Subcutaneous abdominal adipose tissue (tissue), 5 donors: Measurements from ENCODE around the gene IFRD2.
"Not testable (repeated sequence)": the region's sequence is repeated elsewhere in the genome, so short reads cannot be mapped to it uniquely, and the experiment has no call there.

Source experiments
- H3K27ac ChIP-seq: one replicate; pipeline ENCODE4 v1.7.0; 2013; ENCODE audit warnings: low read depth, mild to moderate bottlenecking, inconsistent platforms, low read length, moderate library complexity
- H3K27me3 ChIP-seq, 5 donors: one replicate each; pipeline ENCODE4 v1.7.0; 2013; ENCODE audit warnings: low read length in 5 of 5, inconsistent platforms in 1 of 5; ENCODE audit not compliant: control insufficient read depth in 5 of 5, insufficient read depth in 4 of 5
- H3K36me3 ChIP-seq, 5 donors: one replicate each; pipeline ENCODE4 v1.7.0; 2013; ENCODE audit warnings: low read length in 5 of 5; ENCODE audit not compliant: control insufficient read depth in 5 of 5, insufficient read depth in 5 of 5
- H3K4me1 ChIP-seq, 5 donors: one replicate each; pipeline ENCODE4 v1.7.0; 2013; ENCODE audit warnings: low read length in 5 of 5, mild to moderate bottlenecking in 3 of 5, moderate library complexity in 1 of 5; ENCODE audit not compliant: control insufficient read depth in 5 of 5, insufficient read depth in 5 of 5
- H3K4me3 ChIP-seq, 5 donors: one replicate each; pipeline ENCODE4 v1.7.0; 2013; ENCODE audit warnings: low read length in 5 of 5, low read depth in 1 of 5
- H3K9ac ChIP-seq, 5 donors: one replicate each; pipeline ENCODE4 v1.7.0; 2013; ENCODE audit warnings: low read length in 5 of 5, mild to moderate bottlenecking in 4 of 5, moderate library complexity in 3 of 5
- H3K9me3 ChIP-seq, 5 donors: one replicate each; pipeline ENCODE4 v1.7.0; 2013; ENCODE audit warnings: low read length in 5 of 5; ENCODE audit not compliant: control insufficient read depth in 5 of 5
- donor health status: healthy.
- donor health status: healthy.
- donor health status: healthy.
- donor health status: healthy.
- donor health status: healthy.

IFRD2 gene

GRCh38 chr3:50262778-50263177 is 29.5 kb downstream of the IFRD2 start:
- Histone ChIP-seq H3K36me3 (peaks cover 0 to 14% (median 9%) of the 10 kb centered on the region in 5 donors), H3K4me1 (peaks cover 7 to 80% (median 74%) of the 10 kb centered on the region in 5 donors), H3K27me3 (peaks cover 0 to 3% (median 0%) of the 10 kb centered on the region in 5 donors), H3K4me3 (peak overlapping the region in 1 of 5 donors; percentile 15), H3K9ac (peak overlapping the region in 1 of 5 donors; percentile 52), H3K9me3 (peaks cover 0 to 4% (median 2%) of the 10 kb centered on the region in 5 donors), H3K27ac (peak overlapping the region; percentile 65)

GRCh38 chr3:50262200-50262599 is 30.0 kb downstream of the IFRD2 start:
- not testable (repeated sequence) for H3K9ac ChIP-seq
- peaks cover 7 to 75% (median 69%) of the 10 kb centered on the region in 5 donors for H3K4me1 ChIP-seq

GRCh38 chr3:50261505-50261904 is 30.7 kb downstream of the IFRD2 start:
- Histone ChIP-seq H3K27ac (peak overlapping the region; percentile 88), H3K4me1 (peaks cover 4 to 68% (median 63%) of the 10 kb centered on the region in 5 donors), H3K27me3 (no peaks in the 10 kb centered on the region), H3K4me3 (peak overlapping the region in 1 of 5 donors; percentile 15), H3K9me3 (peaks cover 0 to 10% (median 6%) of the 10 kb centered on the region in 5 donors), H3K36me3 (peaks cover 0 to 27% (median 22%) of the 10 kb centered on the region in 5 donors), H3K9ac (peak overlapping the region in 3 of 5 donors; percentile 22 to 87 (median 25))

More at GRCh38 chr3:50262200-50262599, 30.0 kb downstream of the IFRD2 start:
- not testable (repeated sequence) for H3K4me3 ChIP-seq, H3K27me3 ChIP-seq, H3K9me3 ChIP-seq
- H3K36me3 ChIP-seq: peaks cover 0 to 20% (median 15%) of the 10 kb centered on the region in 5 donors
- H3K27ac ChIP-seq: peak overlapping the region; percentile 65

- Histone ChIP-seq H3K9ac (peak overlapping the region; percentile 38 to 87 (median 77)), H3K4me1 (peaks cover 2 to 66% (median 59%) of the 10 kb centered on the region in 5 donors), H3K27ac (peak overlapping the region; percentile 88), H3K4me3 (peak overlapping the region; percentile 15 to 69 (median 62)), H3K36me3 (peaks cover 0 to 32% (median 27%) of the 10 kb centered on the region in 5 donors), H3K27me3 (no peaks in the 10 kb centered on the region), H3K9me3 (peaks cover 0 to 10% (median 6%) of the 10 kb centered on the region in 5 donors)
These were observed 31.2 kb downstream of the IFRD2 start for GRCh38 chr3:50260942-50261441.

GRCh38 chr3:50260027-50260941 is 31.9 kb downstream of the IFRD2 start:
- Histone ChIP-seq H3K9me3 (peaks cover 0 to 10% (median 6%) of the 10 kb centered on the region in 5 donors), H3K9ac (peak overlapping the region; percentile 38 to 87 (median 77)), H3K4me3 (peak overlapping the region in 4 of 5 donors; percentile 57 to 69 (median 63)), H3K27me3 (no peaks in the 10 kb centered on the region), H3K27ac (peak overlapping the region; percentile 88), H3K4me1 (peaks cover 0 to 63% (median 58%) of the 10 kb centered on the region in 5 donors), H3K36me3 (peaks cover 0 to 36% (median 30%) of the 10 kb centered on the region in 5 donors)

GRCh38 chr3:50259432-50260026 is 32.7 kb downstream of the IFRD2 start:
- peak overlapping the region in 2 of 5 donors; percentile 64 to 69 for H3K4me3 ChIP-seq
- H3K27ac ChIP-seq: peak overlapping the region; percentile 88
- peak overlapping the region in 3 of 5 donors; percentile 18 to 72 (median 41) for H3K9ac ChIP-seq
- peaks cover 6 to 63% (median 60%) of the 10 kb centered on the region in 5 donors for H3K4me1 ChIP-seq
- peaks cover 0 to 10% (median 6%) of the 10 kb centered on the region in 5 donors for H3K9me3 ChIP-seq
- H3K27me3 ChIP-seq: no peaks in the 10 kb centered on the region
- H3K36me3 ChIP-seq: peaks cover 0 to 42% (median 37%) of the 10 kb centered on the region in 5 donors

GRCh38 chr3:50258979-50259378 is 33.2 kb downstream of the IFRD2 start:
- Histone ChIP-seq H3K27ac (no peak overlapping the region), H3K27me3 (no peaks in the 10 kb centered on the region), H3K9me3 (peaks cover 0 to 10% (median 6%) of the 10 kb centered on the region in 5 donors), H3K9ac (no peak overlapping the region), H3K4me3 (no peak overlapping the region), H3K36me3 (peaks cover 0 to 47% (median 42%) of the 10 kb centered on the region in 5 donors), H3K4me1 (peaks cover 8 to 63% (median 60%) of the 10 kb centered on the region in 5 donors)

- Histone ChIP-seq H3K36me3 (peaks cover 0 to 56% (median 48%) of the 10 kb centered on the region in 5 donors), H3K9ac (no peak overlapping the region)
These were observed 34.1 kb downstream of the IFRD2 start for GRCh38 chr3:50258029-50258680.

More at GRCh38 chr3:50258029-50258680, 34.1 kb downstream of the IFRD2 start:
- H3K27ac ChIP-seq: no peak overlapping the region
- no peaks in the 10 kb centered on the region for H3K27me3 ChIP-seq
- H3K4me1 ChIP-seq: peaks cover 8 to 63% (median 59%) of the 10 kb centered on the region in 5 donors
- peak overlapping the region in 1 of 5 donors; percentile 0 for H3K4me3 ChIP-seq
- peaks cover 0 to 10% (median 6%) of the 10 kb centered on the region in 5 donors for H3K9me3 ChIP-seq
